Erythroblast (primary cell): Measurements from ENCODE around the gene GMDS.

Experiments
- GATA1 ChIP-seq: IDR thresholded peaks from 2 replicates; pipeline ENCODE4 v1.6.1; 2011; ENCODE audit warnings: low read depth, mild to moderate bottlenecking, control low read depth, low read length, moderate library complexity
- POLR2A ChIP-seq: IDR thresholded peaks from 2 replicates; pipeline ENCODE4 v1.6.1; 2011; ENCODE audit warnings: mild to moderate bottlenecking, low read length

GRCh38 chr6:1906014-1906413, 339.4 kb downstream of the GMDS start:
- no peak for TF ChIP-seq POLR2A
- TF ChIP-seq GATA1, result no peak
